ENCODE data around the gene EPHB3.

Gene EPHB3

DNA sequence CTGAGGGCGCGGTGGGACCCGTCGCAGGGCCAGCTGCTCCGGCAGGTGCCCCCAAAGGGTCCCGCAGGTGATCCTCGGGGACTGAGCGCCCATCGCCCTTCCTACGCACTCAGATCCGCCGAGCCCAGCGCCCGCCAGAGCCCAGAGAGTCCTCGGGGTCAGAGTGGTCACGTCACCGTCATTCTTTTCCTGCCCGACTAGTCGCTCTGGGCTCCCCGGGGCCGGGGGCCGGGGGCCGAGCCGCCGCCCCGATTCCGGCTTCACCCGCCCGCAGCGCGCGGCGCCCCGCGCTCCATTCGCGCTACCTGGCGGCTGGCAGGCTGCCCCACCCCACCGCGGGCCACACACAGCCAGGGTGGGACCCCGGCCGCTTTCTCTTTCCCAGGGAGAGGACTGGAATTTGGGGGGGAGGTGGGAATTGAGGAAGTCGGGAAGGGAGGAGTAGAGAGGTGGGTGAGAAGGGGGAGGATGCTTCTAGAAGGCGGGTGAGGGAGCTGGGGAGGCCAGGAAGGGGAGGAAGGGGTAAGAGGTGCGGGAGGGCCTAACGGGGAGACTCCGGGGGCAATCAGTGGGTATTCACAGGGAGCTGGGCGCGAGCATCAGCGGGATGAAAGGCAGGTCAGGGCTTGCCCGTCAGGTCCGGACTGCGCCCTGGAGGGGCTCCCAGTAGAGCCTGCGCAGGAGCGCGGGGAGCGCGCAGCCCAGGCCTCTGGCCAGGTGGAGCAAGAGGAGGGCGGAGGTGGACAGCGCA, 36.1 kb upstream of the EPHB3 start:
- DNase-seq (ENCODE audit: low read depth) = no peak
- peak overlapping the region; percentile 21 for H3K4me3 ChIP-seq (ENCODE audit: control insufficient read depth, low read depth, low read length)
- TF ChIP-seq, protein P1, sequence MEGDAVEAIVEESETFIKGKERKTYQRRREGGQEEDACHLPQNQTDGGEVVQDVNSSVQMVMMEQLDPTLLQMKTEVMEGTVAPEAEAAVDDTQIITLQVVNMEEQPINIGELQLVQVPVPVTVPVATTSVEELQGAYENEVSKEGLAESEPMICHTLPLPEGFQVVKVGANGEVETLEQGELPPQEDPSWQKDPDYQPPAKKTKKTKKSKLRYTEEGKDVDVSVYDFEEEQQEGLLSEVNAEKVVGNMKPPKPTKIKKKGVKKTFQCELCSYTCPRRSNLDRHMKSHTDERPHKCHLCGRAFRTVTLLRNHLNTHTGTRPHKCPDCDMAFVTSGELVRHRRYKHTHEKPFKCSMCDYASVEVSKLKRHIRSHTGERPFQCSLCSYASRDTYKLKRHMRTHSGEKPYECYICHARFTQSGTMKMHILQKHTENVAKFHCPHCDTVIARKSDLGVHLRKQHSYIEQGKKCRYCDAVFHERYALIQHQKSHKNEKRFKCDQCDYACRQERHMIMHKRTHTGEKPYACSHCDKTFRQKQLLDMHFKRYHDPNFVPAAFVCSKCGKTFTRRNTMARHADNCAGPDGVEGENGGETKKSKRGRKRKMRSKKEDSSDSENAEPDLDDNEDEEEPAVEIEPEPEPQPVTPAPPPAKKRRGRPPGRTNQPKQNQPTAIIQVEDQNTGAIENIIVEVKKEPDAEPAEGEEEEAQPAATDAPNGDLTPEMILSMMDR (IDR thresholded peaks at IDR 0.05; ENCODE audit: control insufficient read depth, insufficient read depth, low read depth, low read length, missing control alignments) = no peak

- no peak for DNase-seq (ENCODE audit: low read depth)
- H3K4me3 ChIP-seq (ENCODE audit: control insufficient read depth, low read depth, low read length) = no peak overlapping the region
- TF ChIP-seq, protein P1 (IDR thresholded peaks at IDR 0.05; ENCODE audit: control insufficient read depth, insufficient read depth, low read depth, low read length, missing control alignments) = no peak
These were observed 35.5 kb upstream of the EPHB3 start for GRCh38 chr3:184526088-184526433.

GRCh38 chr3:184531626-184532280, 29.8 kb upstream of the EPHB3 start:
- TF ChIP-seq, protein P1 (IDR thresholded peaks at IDR 0.05; ENCODE audit: control insufficient read depth, insufficient read depth, low read depth, low read length, missing control alignments) = no peak
- peak; percentile 7 for DNase-seq (ENCODE audit: low read depth)
- no peak overlapping the region for H3K4me3 ChIP-seq (ENCODE audit: control insufficient read depth, low read depth, low read length)

DNA sequence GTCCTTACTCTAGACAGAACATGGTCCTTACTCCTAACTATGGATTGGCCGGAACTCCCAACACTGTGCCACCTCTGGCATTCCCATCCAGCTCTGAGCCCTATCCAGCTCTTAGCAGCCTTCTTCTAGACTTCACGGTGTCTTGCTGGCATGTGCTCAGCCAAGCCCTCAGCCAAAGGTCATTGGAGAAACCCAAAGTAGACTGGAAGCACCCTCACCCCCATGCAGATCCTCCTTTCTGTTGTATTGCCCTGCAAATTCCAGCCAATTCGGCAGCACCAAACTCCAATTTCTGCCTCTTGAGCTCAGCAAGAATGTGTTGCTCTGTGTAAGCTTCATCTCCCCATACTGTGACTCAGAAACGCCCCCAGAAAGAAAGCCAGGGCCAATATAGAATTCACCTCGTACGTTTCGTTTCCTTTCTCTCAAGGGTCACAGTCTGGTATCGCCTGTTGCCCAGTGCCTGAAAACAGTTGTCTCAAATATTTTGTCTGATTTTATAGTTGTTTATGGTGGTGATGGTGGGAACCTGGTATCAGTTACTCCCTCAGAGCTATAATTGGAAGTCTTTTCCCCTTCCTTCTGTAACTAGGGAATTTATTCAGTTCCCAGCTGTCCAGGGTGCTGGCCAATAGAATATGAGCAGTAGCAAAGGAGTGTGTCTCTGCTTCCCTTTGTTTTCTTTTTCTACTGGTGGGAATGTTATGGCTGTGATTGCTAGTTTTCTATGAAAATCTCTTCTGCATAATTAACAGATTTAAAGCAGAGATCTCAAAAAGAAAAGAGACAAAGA, 28.4 kb upstream of the EPHB3 start:
- TF ChIP-seq, protein P1 (IDR thresholded peaks at IDR 0.05; ENCODE audit: control insufficient read depth, insufficient read depth, low read depth, low read length, missing control alignments) = no peak
- no peak for DNase-seq (ENCODE audit: low read depth)
- H3K4me3 ChIP-seq (ENCODE audit: control insufficient read depth, low read depth, low read length) = no peak overlapping the region

GRCh38 chr3:184537885-184538665, 23.5 kb upstream of the EPHB3 start:
- TF ChIP-seq, protein P1 (IDR thresholded peaks at IDR 0.05; ENCODE audit: control insufficient read depth, insufficient read depth, low read depth, low read length, missing control alignments) = no peak
- H3K4me3 ChIP-seq (ENCODE audit: control insufficient read depth, low read depth, low read length) = no peak overlapping the region
- DNase-seq (ENCODE audit: low read depth) = no peak

Measured in AG09309 (cell line).